Progenitor cell of endocrine pancreas (in vitro differentiated cells): ENCODE results near the gene MED16. TPM values are rescaled to one million over a fixed set of nuclear protein-coding genes. Genes with fewer than 3 reads are reported as not detected.

Experiments
- DNase-seq: peaks from one replicate; pipeline ENCODE4 v3.0.0; 2021; ENCODE audit warnings: low spot score; ENCODE audit not compliant: unreplicated experiment
- H3K27ac Mint-ChIP-seq: 2 replicates; pipeline ENCODE4 v1.8.0; 2021; ENCODE audit warnings: mild to moderate bottlenecking, moderate library complexity, mixed read lengths
- H3K27me3 Mint-ChIP-seq: 2 replicates; pipeline ENCODE4 v1.8.0; 2021; ENCODE audit warnings: mixed read lengths
- H3K36me3 Mint-ChIP-seq: 2 replicates; pipeline ENCODE4 v1.8.0; 2022; ENCODE audit warnings: mixed read lengths; ENCODE audit not compliant: insufficient read depth
- H3K4me1 Mint-ChIP-seq: 2 replicates; pipeline ENCODE4 v1.8.0; 2021; ENCODE audit warnings: low read depth, mixed read lengths
- H3K4me3 Mint-ChIP-seq: 2 replicates; pipeline ENCODE4 v1.8.0; 2021; ENCODE audit warnings: low read depth, mild to moderate bottlenecking, moderate library complexity, mixed read lengths
- H3K9me3 Mint-ChIP-seq: 2 replicates; pipeline ENCODE4 v1.8.0; 2021; ENCODE audit warnings: low read depth, mixed read lengths
- CTCF ChIP-seq: fragments of 200-600 bp; sonication (generic); IDR thresholded peaks from one replicate; pipeline ENCODE4 v1.5.0; 2021; ENCODE audit warnings: antibody characterized with exemption, mild to moderate bottlenecking; ENCODE audit not compliant: unreplicated experiment
- total RNA-seq: library from RNA; stranded (reverse); gene quantifications from 2 replicates; pipeline ENCODE4 v1.2.1, GENCODE V29; 2021

Gene MED16
- total RNA-seq, 1 donor from 2014 or later = 87.2 TPM

- no peaks in the 10 kb centered on the region for H3K27me3 Mint-ChIP-seq
- no peaks in the 10 kb centered on the region for H3K4me1 Mint-ChIP-seq
- no peak overlapping the region for H3K27ac Mint-ChIP-seq
- no peak overlapping the region for H3K4me3 Mint-ChIP-seq
- no peak for DNase-seq
- H3K9me3 Mint-ChIP-seq = no peaks in the 10 kb centered on the region
- no peak for TF ChIP-seq CTCF
- H3K36me3 Mint-ChIP-seq = peaks cover 9% of the 10 kb centered on the region
These were observed 16.1 kb downstream of the MED16 start for GRCh38 chr19:876780-877314.

DNA sequence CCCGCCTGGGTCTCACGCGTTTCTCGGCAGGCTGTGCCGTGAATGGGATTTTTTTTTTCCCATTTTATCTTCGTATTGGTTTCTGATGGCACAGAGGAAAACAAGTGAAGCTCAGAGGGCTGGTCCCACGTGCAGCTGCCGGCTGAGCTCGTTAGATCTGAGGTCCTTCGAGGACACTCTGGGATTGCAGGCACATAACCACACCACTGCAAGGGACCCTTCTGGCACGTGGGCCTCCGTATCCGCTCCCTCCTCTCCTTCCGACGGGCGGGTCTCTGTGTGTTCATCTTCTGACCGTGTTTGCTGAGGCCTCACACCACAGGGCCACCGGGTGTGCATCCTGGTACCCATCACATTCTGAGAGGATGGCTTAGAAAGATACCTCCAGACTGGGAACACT lies 16.9 kb downstream of the MED16 start:
- no peak for TF ChIP-seq CTCF
- H3K27me3 Mint-ChIP-seq = no peaks in the 10 kb centered on the region
- H3K9me3 Mint-ChIP-seq = no peaks in the 10 kb centered on the region
- no peak for DNase-seq
- H3K4me3 Mint-ChIP-seq = no peak overlapping the region
- peaks cover 1% of the 10 kb centered on the region for H3K4me1 Mint-ChIP-seq
- peaks cover 7% of the 10 kb centered on the region for H3K36me3 Mint-ChIP-seq
- H3K27ac Mint-ChIP-seq = no peak overlapping the region

DNA sequence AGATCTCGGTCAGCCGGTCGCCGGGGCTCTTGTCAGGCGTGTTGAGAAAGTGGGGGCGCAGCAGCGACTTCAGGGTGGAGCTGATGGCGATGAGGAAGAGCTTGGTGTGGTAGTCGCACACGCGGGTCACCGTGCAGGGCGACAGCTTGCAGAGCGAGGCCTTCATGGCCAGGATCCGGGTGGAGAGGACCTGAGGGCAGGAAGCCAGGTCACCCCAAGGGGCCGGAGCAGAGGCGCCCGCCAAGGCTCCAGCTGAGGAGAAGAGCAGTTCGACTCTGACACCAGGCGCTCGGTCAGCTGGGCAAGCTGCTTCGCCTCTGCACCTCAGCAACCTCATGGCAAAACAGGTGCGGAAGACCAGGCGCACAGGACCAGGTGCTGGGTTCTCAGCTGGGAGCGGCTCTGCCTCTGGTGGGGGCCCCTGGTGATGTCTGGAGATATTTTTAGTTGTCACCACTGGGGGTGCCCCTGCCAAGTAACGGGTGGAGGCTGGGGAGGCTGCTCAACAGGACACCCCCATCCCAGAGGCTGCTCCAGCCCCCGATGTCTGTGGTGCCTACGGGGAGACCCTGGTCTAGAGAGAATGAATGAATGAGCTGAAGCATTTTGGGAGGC lies 17.6 kb downstream of the MED16 start:
- no peak for DNase-seq
- Mint-ChIP-seq H3K9me3 (no peaks in the 10 kb centered on the region), H3K4me3 (no peak overlapping the region), H3K27ac (no peak overlapping the region), H3K4me1 (peaks cover 1% of the 10 kb centered on the region), H3K36me3 (peaks cover 4% of the 10 kb centered on the region), H3K27me3 (no peaks in the 10 kb centered on the region)
- TF ChIP-seq CTCF = no peak

GRCh38 chr19:873561-874041 lies 19.4 kb downstream of the MED16 start:
- H3K9me3 Mint-ChIP-seq = no peaks in the 10 kb centered on the region

GRCh38 chr19:873084-873483 lies 19.9 kb downstream of the MED16 start:
- DNase-seq = no peak
- no peak for TF ChIP-seq CTCF

More at GRCh38 chr19:873561-874041, 19.4 kb downstream of the MED16 start:
- Mint-ChIP-seq H3K4me3 (no peak overlapping the region), H3K36me3 (peaks cover 10% of the 10 kb centered on the region), H3K4me1 (peaks cover 1% of the 10 kb centered on the region), H3K27ac (no peak overlapping the region), H3K27me3 (no peaks in the 10 kb centered on the region)
- DNase-seq = no peak
- TF ChIP-seq CTCF = no peak

More at GRCh38 chr19:873084-873483, 19.9 kb downstream of the MED16 start:
- Mint-ChIP-seq H3K4me3 (no peak overlapping the region), H3K27me3 (no peaks in the 10 kb centered on the region), H3K4me1 (peaks cover 1% of the 10 kb centered on the region), H3K9me3 (no peaks in the 10 kb centered on the region), H3K27ac (no peak overlapping the region), H3K36me3 (peaks cover 12% of the 10 kb centered on the region)
